Measurements from ENCODE around the gene SMIM38.

- no peak for TF ChIP-seq CTCF (IDR thresholded peaks at IDR 0.05)
- no peak for TF ChIP-seq ZFX (IDR thresholded peaks at IDR 0.05; ENCODE audit: borderline replicate concordance)
Observed at GRCh38 chr11:69162505-69162904, 6.8 kb downstream of the SMIM38 start.
